Inflammatory macrophage treated with lipopolysaccharide for 1 hour (primary cell): ENCODE results near the gene CAMK2B.
A peak's percentile ranks its signal among the peaks of the same experiment; 100 is the strongest.

Experiments
- DNase-seq, 2 donors: peaks; one replicate each; pipeline ENCODE4 v3.0.0-alpha.2; 2020 to 2022

The CAMK2B gene

DNA sequence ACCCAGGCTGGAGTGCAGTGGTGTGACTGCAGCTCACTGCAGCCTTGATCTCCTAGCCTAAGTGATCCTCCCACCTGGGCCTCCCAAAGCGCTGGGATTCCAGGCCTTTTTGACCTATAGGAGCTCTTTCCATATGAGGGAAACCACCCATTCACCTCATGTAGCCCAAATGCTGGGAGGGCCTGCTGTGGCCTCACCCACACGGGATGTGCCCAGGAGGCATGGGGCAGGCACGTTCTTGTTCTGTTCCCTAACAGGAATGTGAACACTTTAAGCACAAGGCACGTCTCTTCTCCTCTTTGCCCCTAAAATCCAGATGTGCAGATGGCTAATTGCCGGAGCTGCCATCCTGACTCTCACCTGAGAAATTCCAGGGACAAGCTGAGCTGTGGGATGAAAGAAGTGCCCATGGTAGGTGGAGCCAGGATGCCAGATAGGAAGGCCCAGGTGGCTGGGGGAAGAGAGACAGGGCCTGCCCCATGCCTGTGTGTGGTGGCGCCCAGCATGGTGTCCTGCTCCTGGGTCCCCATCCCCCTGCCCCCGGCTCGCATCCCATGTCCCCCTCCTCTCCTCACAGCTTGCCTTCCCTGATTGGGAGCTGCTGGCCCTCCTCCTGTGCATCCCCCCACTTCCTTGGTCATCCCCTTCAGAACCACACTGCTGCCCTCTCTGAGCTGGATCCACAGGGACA is 17.3 kb downstream of the CAMK2B start:
- no peak for DNase-seq

- DNase-seq, result no peak
Observed at GRCh38 chr7:44307301-44307900, 18.0 kb downstream of the CAMK2B start.

- no peak for DNase-seq
Observed at GRCh38 chr7:44306606-44307005, 18.8 kb downstream of the CAMK2B start.

DNA sequence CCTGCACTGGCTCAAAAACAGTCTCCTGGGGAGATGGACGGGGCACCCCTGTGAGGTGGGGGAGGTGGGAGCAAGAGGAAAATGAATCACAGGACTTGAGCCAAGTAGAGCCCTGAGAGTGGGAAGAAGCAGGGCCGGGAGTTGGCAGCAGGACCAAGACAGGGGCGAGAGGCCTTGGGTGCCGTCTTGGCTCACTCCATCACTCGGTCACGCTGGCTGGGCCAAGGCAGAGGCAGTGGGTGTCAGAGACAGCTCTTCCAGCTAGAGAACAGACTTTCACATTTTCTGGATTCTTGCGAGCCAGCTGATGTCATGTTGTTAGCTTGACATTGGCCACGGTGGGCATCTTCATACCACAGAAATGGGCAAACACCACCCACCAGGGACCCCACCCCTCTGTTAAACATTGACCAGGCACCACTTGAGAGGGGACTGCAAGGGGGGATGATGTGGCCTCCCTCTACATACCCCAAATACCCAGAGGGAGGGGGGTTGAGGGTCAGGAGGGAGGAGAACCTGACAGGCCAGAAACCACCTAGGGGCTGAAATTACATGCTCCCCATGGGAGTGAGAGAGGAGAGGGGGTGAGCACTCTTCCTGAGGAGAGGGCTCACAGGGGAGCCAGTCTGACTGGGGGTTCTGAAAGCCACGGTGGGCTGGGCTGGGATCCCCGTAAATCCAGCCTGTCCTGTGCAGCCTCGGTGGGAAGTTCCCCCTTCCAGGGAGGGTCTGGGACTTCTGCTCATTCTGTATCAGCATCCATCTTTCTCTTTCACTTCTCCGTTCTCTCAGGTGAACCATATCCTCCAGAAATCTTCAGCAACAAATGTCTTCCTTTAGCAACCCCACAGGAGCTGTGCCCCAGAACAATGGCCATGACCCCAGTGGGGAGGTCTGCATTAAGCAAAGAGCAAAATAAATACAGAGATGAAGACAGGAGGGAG is 19.6 kb downstream of the CAMK2B start:
- DNase-seq, result no peak

GRCh38 chr7:44294325-44295069 is 30.9 kb downstream of the CAMK2B start:
- DNase-seq, result no peak

- no peak for DNase-seq
Observed at GRCh38 chr7:44293561-44294324, 31.7 kb downstream of the CAMK2B start.

- DNase-seq, result no peak
Observed at GRCh38 chr7:44292876-44293560, 32.4 kb downstream of the CAMK2B start.

GRCh38 chr7:44292420-44292817 is 33.0 kb downstream of the CAMK2B start:
- DNase-seq, result no peak

- no peak for DNase-seq
Observed at GRCh38 chr7:44291733-44292419, 33.5 kb downstream of the CAMK2B start.

- DNase-seq, result peak; percentile 18
Observed at GRCh38 chr7:44291066-44291732, 34.2 kb downstream of the CAMK2B start.

DNA sequence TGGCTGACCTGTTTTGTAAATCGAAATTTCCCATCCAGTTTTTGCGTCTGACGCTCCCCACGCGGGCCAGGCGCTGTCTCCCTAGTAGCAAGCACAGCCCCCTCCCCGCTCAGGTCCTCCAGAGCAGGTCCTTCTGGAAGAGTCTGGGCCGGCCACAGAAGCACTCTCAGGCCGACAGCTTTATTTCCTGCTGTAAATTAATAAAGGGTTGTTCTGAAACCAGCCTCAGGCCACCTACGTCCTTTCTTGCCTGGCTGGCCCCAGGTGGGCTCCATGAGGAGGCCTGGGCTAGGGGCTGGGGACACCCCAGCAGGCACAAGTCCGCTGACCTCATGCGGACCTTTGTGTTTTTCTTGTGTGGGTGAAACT is 35.2 kb downstream of the CAMK2B start:
- DNase-seq, result no peak

GRCh38 chr7:44289341-44290251 is 35.8 kb downstream of the CAMK2B start:
- no peak for DNase-seq

- DNase-seq, result no peak
Observed at GRCh38 chr7:44288811-44289340, 36.5 kb downstream of the CAMK2B start.

DNA sequence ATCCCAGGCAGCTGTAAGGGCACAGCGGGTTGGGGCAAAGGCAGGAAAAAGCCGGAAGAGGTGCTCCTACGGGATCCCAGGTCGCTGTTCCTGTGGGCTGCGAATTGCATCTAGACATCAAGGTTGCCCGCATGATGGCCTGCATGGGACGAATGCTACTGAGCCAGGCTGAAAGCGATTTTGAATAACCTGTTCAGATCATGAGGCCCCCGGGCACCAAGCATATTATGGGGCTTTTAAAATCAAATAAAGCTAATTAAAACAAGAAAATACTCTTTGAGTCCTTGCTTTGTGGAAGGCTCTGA is 37.1 kb downstream of the CAMK2B start:
- no peak for DNase-seq

DNA sequence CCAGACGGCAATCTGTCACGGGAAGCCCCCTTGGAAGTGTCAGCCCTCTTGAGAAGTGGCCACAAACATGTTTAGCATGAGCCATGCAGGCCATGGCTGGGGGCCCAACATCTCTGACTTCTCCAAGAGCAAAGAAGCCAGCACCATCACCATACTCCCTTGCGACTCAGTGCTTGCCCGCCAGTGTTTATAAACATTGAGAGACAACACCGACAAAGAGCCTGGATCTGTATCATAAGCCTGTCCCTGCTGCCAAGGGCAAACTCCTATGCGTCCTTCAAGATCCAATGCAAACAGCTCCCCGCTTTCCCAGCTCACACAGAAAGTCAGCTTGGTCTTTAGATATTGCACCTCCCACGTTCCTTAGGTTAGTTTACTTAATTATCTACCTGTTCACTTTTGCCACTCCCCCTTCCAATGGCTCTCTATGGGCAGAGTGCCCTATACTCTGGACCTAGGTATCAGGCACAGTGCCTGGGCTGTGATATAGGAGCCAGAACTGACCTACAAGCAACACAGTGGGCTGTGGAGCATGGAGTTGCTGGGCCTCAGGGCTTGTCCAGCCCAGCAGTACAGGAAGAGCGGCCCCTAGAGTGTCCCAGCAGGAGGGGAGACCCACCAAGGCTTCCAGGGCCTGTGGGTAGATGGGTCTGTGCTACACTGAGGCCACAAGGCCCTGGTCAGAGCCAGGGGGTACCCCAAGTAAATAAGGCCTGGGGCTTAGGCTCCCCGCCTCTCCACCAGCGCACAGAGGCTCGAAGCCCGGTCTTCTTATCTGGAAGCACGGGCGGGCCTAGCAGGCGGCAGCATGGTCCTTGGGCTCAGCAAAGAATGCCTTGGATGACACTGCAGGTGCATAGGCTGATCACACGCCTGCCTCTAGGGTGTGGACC is 37.7 kb downstream of the CAMK2B start:
- no peak for DNase-seq

DNA sequence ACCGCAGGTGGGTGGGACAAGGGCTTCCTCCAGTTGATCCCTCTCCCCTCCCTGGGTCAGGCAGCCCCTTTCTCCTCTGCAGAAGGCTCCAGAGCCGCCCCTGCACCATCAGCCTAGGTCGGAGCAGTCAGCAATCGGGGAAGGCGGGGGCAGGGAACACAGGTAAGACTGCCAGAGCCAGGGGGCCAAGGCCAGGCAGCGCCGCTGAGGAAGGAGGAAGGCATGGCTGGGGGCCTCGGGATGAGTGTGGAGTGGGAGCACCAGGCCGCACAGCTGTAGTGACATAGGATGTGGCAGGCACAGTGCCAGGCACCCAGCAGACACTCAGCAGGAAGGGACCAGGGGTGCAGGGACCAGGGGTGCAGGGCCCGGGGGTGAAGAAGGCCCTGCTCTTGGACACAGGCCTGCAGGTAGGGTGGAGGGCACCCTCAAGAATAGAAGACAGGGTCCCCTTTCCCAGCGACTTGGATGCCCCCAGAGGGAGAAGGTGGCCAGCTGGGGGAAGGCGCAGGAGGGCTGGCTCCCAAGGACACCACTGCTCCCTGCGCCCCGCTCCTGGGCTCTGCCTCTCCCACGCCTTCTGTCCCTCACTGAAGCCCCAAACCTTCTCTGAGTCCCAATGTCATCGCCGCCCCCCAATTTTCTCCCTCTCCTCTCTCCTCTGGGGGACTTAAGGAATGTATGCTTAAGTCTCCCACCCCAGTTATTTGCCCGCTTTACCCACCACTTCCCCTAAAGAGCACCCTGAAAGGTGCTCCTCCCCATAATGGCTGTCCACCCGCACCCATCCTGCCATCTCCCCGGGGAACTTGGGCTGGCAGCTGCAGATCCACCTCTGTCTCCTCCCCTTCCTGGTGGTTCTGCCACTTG is 38.5 kb downstream of the CAMK2B start:
- DNase-seq, result no peak

GRCh38 chr7:44286182-44286617 is 39.2 kb downstream of the CAMK2B start:
- DNase-seq, result no peak
